Effector CD8-positive, alpha-beta T cell (primary cell): ENCODE data around the gene CAB39.

ENCODE experiments used
- DNase-seq: peaks from one replicate; lab custom pipeline; 2025; lab: John Stamatoyannopoulos, UW
- total RNA-seq, 4 experiments: gene quantifications; one replicate each; lab custom pipeline; 2026; lab: John Stamatoyannopoulos, UW

CAB39 gene
- 265 to 328 (median 296) reads per million in 4 experiments for total RNA-seq

GRCh38 chr2:230712443-230713330 lies at the start of gene CAB39:
TSS of gene CAB39 (plus strand) at chr2:230712842. CDS start at chr2:230760002, 47,160 bp downstream.
- DNase-seq: peak; percentile 82

GRCh38 chr2:230664128-230664527 lies 48.5 kb upstream of the CAB39 start:
- no peak for DNase-seq

- no peak for DNase-seq
Measured at GRCh38 chr2:230664844-230665243, 47.8 kb upstream of the CAB39 start.

- DNase-seq: no peak
Measured at GRCh38 chr2:230665263-230665691, 47.4 kb upstream of the CAB39 start.

DNA sequence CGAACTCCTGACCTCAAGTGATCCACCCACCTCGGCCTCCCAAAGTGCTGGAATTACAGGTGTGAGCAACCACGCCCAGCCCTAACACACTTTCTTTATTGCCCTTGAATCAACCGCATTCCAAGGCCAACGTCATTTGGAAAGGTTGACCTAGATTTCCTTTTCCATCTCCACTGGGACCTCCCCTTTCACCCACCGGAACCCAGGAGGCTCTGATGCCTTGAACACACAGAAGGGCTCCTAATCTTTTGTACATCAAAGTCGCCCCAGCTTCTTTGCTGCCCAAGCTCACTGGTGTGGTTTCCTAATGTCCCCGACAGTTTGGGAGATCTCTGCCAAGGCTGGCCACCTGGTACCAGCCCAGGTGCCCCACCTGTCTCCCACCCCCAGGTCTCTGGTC lies 46.2 kb upstream of the CAB39 start:
- DNase-seq: no peak

GRCh38 chr2:230666885-230667712 lies 45.5 kb upstream of the CAB39 start:
- DNase-seq: no peak

- DNase-seq: no peak
Measured at GRCh38 chr2:230668184-230668938, 44.3 kb upstream of the CAB39 start.

DNA sequence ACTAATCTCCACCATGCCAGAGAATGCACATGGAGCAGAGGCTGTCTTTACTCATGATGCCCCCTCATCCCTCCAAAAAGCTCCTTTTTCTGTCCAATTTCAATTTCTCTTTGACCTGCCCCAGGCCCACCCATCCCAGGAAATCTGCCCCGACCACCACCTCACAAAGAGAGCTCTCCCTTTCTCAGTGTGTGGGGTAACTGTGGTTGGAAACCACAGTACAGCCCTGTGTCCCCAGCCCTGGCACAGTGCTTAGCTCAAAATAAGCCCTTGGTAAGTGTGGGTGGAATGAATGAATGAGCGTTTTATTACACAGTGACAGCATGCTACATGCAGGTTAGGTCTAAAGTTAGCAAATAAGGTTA lies 43.7 kb upstream of the CAB39 start:
- no peak for DNase-seq

GRCh38 chr2:230669386-230669950 lies 43.2 kb upstream of the CAB39 start:
- no peak for DNase-seq

DNA sequence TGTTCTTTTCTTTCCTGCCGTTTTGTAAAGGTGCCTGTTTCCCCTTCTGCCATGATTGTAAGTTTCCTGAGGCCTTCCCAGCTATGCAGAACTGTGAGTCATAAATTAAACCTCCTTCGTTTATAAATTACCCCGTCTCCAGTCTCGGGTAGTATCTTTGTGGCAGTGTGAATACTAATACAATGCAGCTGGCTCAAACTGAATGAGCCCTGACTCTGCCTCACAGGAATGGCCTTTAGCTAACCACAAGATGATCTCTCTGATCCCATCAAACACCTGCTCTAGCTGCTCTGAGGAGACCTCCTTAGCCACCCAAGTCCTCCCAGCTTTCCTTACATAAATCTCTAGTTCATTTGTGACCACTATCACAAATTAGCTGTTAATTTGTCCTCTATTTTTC lies 41.5 kb upstream of the CAB39 start:
- DNase-seq: no peak

DNA sequence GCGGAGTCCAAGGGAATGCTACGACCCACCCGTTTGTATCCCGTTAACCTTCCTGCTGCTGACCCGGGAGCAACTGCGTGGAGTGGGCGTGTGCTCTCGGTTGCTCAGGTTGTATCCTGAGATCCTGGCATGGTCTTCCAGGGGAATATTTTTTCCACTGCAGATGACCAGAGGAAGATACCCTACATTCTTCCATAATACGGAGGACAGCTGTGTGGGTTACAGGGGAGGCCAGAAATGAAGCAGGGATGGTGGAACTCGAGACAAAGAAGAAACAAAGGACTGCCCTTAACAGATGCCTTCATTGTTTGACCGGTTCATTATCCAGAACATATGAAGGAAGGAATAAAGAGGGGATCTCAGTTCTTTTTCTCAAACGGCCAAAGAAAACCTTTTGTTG lies 39.8 kb upstream of the CAB39 start:
- DNase-seq: no peak

- no peak for DNase-seq
Measured at GRCh38 chr2:230674401-230674800, 38.2 kb upstream of the CAB39 start.

GRCh38 chr2:230674966-230675672 lies 37.5 kb upstream of the CAB39 start:
- DNase-seq: no peak

DNA sequence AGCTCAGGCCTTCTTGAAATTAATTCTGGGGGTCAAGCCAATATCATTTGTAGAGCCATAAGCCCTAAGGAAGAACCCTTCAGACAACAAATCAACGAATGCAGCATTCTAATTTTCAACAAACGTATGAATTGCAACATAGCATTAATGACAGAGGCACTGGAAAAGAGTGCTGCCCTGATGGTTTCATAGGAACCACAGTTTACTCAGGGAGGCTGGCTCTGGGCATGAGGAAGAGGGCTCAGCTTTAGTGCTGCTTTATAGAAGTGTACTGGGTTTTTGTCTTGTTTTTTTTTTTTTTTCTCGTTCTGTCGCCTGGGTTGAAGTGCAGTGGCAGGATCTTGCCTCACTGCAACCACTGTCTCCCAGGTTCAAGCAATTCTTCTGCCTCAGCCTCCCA lies 36.1 kb upstream of the CAB39 start:
- DNase-seq: no peak

- DNase-seq: no peak
Measured at GRCh38 chr2:230677201-230677946, 35.3 kb upstream of the CAB39 start.

DNA sequence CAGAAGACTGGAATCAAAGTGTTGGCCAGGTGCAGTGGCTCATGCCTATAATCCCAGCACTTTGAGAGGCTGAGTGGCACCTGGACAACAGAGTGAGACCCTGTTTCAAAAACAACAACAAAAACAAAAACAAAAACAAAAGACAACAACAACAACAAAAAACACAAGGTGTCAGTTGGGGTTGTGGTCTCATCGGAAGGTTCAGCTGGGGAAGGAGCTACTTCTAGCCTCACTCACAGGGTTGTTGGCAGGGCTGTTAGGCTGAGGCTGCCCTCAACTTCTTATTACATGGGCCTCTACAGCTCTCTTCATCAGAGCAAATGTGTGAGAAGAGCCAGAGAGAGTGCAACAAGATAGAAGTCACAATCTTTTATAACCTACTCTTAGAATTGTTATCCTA lies 34.6 kb upstream of the CAB39 start:
- no peak for DNase-seq

- DNase-seq: no peak
Measured at GRCh38 chr2:230678451-230678850, 34.2 kb upstream of the CAB39 start.

- no peak for DNase-seq
Measured at GRCh38 chr2:230680463-230681170, 32.0 kb upstream of the CAB39 start.

- DNase-seq: no peak
Measured at GRCh38 chr2:230681171-230681545, 31.5 kb upstream of the CAB39 start.

DNA sequence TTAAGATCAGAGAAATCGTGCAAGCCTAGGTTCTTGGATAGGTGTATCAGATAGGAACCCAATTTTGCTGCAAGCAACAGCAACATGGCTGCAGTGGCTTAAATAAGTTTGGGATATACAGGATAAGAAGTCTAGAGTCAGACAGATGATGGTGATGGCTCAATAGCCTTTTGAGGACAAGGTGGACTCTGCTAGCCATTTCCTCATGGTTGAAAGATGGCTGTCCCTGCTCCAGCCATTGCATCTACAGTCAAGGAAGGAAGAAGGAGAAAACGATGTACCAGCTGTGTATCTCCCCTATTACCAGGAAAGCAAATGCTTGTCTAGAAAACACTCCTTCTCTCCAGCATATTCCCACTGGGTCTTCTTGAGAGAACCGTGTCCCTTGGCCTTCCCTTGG lies 30.1 kb upstream of the CAB39 start:
- DNase-seq: no peak
